ACC112 (cell line): ENCODE results near the gene TLR5.

ENCODE experiments used
- H2AFZ ChIP-seq: fragments of 200-600 bp; sonication (generic); one replicate; pipeline ENCODE4 v1.6.0; 2017; ENCODE audit warnings: antibody characterized with exemption, low read length; ENCODE audit not compliant: unreplicated experiment
- H3K27ac ChIP-seq: fragments of 200-600 bp; sonication (generic); 2 replicates; pipeline ENCODE4 v1.5.1; 2014; ENCODE audit warnings: low read depth, mild to moderate bottlenecking, antibody characterized with exemption, low read length, moderate library complexity
- H3K27me3 ChIP-seq: fragments of 200-600 bp; sonication (generic); 2 replicates; pipeline ENCODE4 v1.6.1; 2014; ENCODE audit warnings: mild to moderate bottlenecking, antibody characterized with exemption, low read length, moderate library complexity, mixed read lengths; ENCODE audit not compliant: insufficient read depth
- H3K36me3 ChIP-seq: fragments of 200-600 bp; sonication (generic); 2 replicates; pipeline ENCODE4 v1.6.1; 2016; ENCODE audit warnings: mild to moderate bottlenecking, antibody characterized with exemption, low read length, moderate library complexity, mixed read lengths; ENCODE audit not compliant: insufficient read depth
- H3K4me1 ChIP-seq: fragments of 200-600 bp; sonication (generic); one replicate; pipeline ENCODE4 v1.6.1; 2016; ENCODE audit warnings: low read length, mixed read lengths; ENCODE audit not compliant: insufficient read depth, unreplicated experiment, control insufficient read depth
- H3K4me3 ChIP-seq: fragments of 200-600 bp; sonication (generic); 2 replicates; pipeline ENCODE4 v1.5.1; 2014; ENCODE audit warnings: mild to moderate bottlenecking, low read depth, low read length
- H3K79me2 ChIP-seq: fragments of 200-600 bp; sonication (generic); one replicate; pipeline ENCODE4 v1.6.0; 2016; ENCODE audit warnings: low read length; ENCODE audit not compliant: control insufficient read depth, unreplicated experiment, insufficient read depth

Gene TLR5

GRCh38 chr1:223135176-223135942 is 7.7 kb downstream of the TLR5 start:
- Histone ChIP-seq H3K27me3 (peaks cover 19% of the 10 kb centered on the region), H3K4me1 (peaks cover 22% of the 10 kb centered on the region), H3K36me3 (no peaks in the 10 kb centered on the region), H3K79me2 (no peaks in the 10 kb centered on the region), H2AFZ (no peak overlapping the region), H3K4me3 (no peak overlapping the region), H3K27ac (no peak overlapping the region)

GRCh38 chr1:223133824-223134435 is 9.1 kb downstream of the TLR5 start:
- Histone ChIP-seq H3K27ac (no peak overlapping the region), H3K4me1 (peaks cover 25% of the 10 kb centered on the region), H3K36me3 (no peaks in the 10 kb centered on the region), H3K27me3 (peaks cover 19% of the 10 kb centered on the region), H3K4me3 (peak overlapping the region; percentile 67), H2AFZ (peak overlapping the region; percentile 61), H3K79me2 (no peaks in the 10 kb centered on the region)

- H3K4me1 ChIP-seq, result peaks cover 26% of the 10 kb centered on the region
- no peak overlapping the region for H3K27ac ChIP-seq
- peaks cover 19% of the 10 kb centered on the region for H3K27me3 ChIP-seq
- no peaks in the 10 kb centered on the region for H3K79me2 ChIP-seq
- no peaks in the 10 kb centered on the region for H3K36me3 ChIP-seq
- H2AFZ ChIP-seq, result no peak overlapping the region
- peak overlapping the region; percentile 58 for H3K4me3 ChIP-seq
These were observed 9.7 kb downstream of the TLR5 start for GRCh38 chr1:223133306-223133823.

DNA sequence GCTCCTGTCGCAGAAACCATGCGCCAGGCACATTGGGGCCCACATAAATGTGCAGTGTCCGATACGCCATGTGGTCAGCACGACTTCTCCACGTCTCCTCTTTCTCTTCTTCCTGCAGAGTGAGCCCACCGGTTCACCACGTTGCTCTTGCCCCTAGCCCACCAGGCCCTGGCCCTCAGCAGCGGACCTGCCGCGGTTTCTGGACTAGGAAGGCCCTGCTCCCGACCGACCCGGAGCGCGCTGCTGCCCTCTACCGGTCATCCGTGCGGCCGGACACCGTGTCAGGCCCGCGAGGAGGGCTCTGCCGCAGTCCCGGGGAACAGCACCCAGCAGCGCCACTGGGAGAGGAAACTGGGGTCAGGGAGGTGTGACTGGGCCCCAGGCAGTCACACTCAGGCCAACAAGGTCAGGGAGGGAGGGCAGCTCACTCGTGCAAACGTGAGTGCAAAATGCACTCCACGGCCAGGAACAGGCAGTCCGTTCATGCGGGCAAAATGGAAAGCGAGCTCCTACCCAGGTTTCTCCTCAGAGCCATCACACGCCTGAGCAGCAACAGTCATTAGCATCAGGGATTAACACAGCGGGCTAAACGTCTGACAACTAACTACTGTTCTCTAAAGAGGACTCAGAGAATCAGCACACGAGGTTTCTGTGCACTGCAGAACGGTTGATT is 13.7 kb downstream of the TLR5 start:
- H2AFZ ChIP-seq, result peak overlapping the region; percentile 72
- H3K4me3 ChIP-seq, result peak overlapping the region; percentile 58
- peaks cover 19% of the 10 kb centered on the region for H3K27me3 ChIP-seq
- H3K27ac ChIP-seq, result no peak overlapping the region
- no peaks in the 10 kb centered on the region for H3K36me3 ChIP-seq
- no peaks in the 10 kb centered on the region for H3K79me2 ChIP-seq
- H3K4me1 ChIP-seq, result peaks cover 8% of the 10 kb centered on the region

- H3K4me3 ChIP-seq, result no peak overlapping the region
- H3K4me1 ChIP-seq, result peaks cover 8% of the 10 kb centered on the region
- H3K27me3 ChIP-seq, result peaks cover 7% of the 10 kb centered on the region
- H3K27ac ChIP-seq, result no peak overlapping the region
- H3K36me3 ChIP-seq, result no peaks in the 10 kb centered on the region
- no peaks in the 10 kb centered on the region for H3K79me2 ChIP-seq
- no peak overlapping the region for H2AFZ ChIP-seq
These were observed 16.3 kb downstream of the TLR5 start for GRCh38 chr1:223126741-223127140.

DNA sequence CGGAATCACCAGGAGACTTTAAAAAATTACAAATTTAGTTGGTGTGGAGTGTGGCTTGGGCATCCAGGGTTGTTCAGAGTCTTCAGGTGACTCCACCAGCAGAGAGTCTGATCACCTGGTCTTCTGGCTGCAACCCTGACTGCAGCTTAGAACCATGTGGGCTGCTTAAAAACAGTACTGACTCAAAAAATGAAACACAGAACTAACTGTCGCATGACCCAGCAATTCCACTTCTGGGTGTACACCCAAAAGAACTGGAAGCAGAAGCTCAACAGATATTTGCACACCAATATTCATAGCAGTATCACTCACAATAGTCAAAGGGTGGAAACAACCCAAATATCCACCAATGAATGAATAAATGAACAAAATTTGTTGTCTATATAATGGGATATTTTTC is 17.3 kb downstream of the TLR5 start:
- H2AFZ ChIP-seq, result no peak overlapping the region
- H3K4me1 ChIP-seq, result peaks cover 8% of the 10 kb centered on the region
- H3K79me2 ChIP-seq, result no peaks in the 10 kb centered on the region
- H3K27ac ChIP-seq, result no peak overlapping the region
- H3K36me3 ChIP-seq, result no peaks in the 10 kb centered on the region
- H3K27me3 ChIP-seq, result peaks cover 1% of the 10 kb centered on the region
- no peak overlapping the region for H3K4me3 ChIP-seq

DNA sequence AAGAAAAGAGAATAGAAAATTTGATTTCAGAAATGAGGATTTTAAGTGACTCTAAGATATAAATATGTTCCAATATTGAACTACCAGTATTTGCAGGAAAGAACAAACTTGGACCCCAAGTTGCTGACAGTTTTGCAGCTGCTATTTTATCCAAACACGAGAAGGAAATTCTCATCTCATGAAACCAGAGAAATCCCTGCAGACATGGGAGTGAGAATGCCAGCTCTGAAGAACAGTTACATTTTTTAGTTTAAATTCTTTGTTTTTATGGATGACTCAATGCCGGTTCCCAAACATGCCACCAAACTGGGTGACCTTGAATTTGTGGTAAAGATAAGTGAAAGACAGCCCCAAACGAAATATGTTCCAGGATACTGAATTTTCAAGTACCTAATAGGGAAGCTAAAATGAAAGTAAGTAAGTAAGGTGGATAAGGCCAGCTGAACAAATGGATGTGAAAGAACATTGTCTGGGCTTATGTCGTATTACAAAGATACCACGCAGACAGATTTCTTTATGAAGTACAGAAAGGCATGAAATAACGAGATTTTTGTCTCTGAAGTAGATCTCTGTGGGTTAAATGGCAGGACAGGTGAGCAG is 19.9 kb downstream of the TLR5 start:
- Histone ChIP-seq H3K79me2 (no peaks in the 10 kb centered on the region), H3K27ac (no peak overlapping the region), H3K36me3 (no peaks in the 10 kb centered on the region), H3K27me3 (no peaks in the 10 kb centered on the region), H3K4me3 (peak overlapping the region; percentile 77), H2AFZ (peak overlapping the region; percentile 98), H3K4me1 (peaks cover 4% of the 10 kb centered on the region)

DNA sequence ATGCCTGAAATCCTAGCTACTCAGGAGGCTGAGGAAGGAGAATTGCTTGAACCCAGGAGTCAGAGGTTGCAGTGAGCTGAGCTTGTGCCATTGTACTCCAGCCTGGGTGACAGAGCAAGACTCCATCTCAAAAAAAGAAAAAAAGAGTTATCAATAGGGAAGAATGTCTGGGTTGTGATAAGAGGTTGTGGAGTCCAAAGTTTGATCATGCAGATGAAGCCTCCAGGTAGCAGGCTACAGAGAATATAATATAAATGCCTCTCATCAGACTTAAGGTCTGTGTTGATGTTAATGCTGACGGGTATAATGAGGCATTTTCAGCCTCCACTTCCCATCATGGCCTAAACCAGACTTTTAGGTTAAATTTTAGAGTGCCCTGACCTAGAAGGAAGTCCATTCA is 24.6 kb downstream of the TLR5 start:
- no peaks in the 10 kb centered on the region for H3K27me3 ChIP-seq
- no peak overlapping the region for H2AFZ ChIP-seq
- H3K27ac ChIP-seq, result no peak overlapping the region
- no peaks in the 10 kb centered on the region for H3K79me2 ChIP-seq
- peaks cover 3% of the 10 kb centered on the region for H3K4me1 ChIP-seq
- no peaks in the 10 kb centered on the region for H3K36me3 ChIP-seq
- no peak overlapping the region for H3K4me3 ChIP-seq

GRCh38 chr1:223116950-223117349 is 26.1 kb downstream of the TLR5 start:
- Histone ChIP-seq H3K79me2 (no peaks in the 10 kb centered on the region), H2AFZ (no peak overlapping the region), H3K36me3 (no peaks in the 10 kb centered on the region), H3K27me3 (peaks cover 6% of the 10 kb centered on the region), H3K4me3 (no peak overlapping the region), H3K4me1 (no peaks in the 10 kb centered on the region), H3K27ac (no peak overlapping the region)

DNA sequence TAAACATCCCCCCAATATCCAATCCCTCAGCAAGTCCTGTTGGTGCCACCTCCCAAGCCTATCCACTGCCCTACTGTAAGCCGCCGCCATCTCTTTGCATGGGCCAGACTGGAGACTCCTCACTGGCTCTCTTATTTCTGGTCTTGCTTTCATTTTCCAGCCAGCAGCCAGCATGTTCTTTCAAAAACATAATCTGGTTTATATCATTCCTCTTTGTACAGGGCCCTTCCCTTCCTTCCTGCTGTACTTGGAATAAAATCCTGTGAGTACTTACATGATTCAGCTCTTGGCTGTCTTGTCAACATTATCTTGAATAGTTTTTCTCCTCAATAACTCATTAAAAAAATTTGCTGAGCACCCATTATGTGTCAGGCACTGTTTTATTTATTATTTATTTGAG is 28.2 kb downstream of the TLR5 start:
- Histone ChIP-seq H3K4me3 (no peak overlapping the region), H2AFZ (no peak overlapping the region), H3K79me2 (no peaks in the 10 kb centered on the region), H3K4me1 (no peaks in the 10 kb centered on the region), H3K27me3 (peaks cover 26% of the 10 kb centered on the region), H3K36me3 (no peaks in the 10 kb centered on the region), H3K27ac (no peak overlapping the region)
